H1 (cell line): ENCODE results near the gene USB1. TPM values are rescaled to one million over a fixed set of nuclear protein-coding genes. Genes with fewer than 3 reads are reported as not detected.

ENCODE experiments used
- ASH2L ChIP-seq: fragments of 200-600, 300-600 bp; sonication (generic); IDR thresholded peaks from one replicate; pipeline ENCODE4 v1.7.1; 2017; ENCODE audit warnings: low read length
- CHD1 ChIP-seq: IDR thresholded peaks from 2 replicates; pipeline ENCODE4 v1.6.1; 2012; ENCODE audit warnings: low read depth, low read length, improper control_type of control experiment
- CHD7 ChIP-seq: fragments of 300-600 bp; sonication (generic); IDR thresholded peaks from 2 replicates; pipeline ENCODE4 v1.7.1; 2012; ENCODE audit warnings: low read length, moderate library complexity, mild to moderate bottlenecking, inconsistent platforms; ENCODE audit not compliant: insufficient replicate concordance
- FOSL1 ChIP-seq: IDR thresholded peaks from 2 replicates; pipeline ENCODE4 v1.6.1; 2011; ENCODE audit warnings: mild to moderate bottlenecking, low read depth, low read length, moderate library complexity; ENCODE audit not compliant: insufficient read depth
- NANOG ChIP-seq: IDR thresholded peaks from 2 replicates; pipeline ENCODE4 v1.6.1; 2011; ENCODE audit warnings: low read length, low read depth, mild to moderate bottlenecking, inconsistent platforms; ENCODE audit not compliant: insufficient read depth, poor library complexity, severe bottlenecking
- POLR2AphosphoS5 ChIP-seq: IDR thresholded peaks from 2 replicates; pipeline ENCODE4 v1.6.1; 2011; ENCODE audit warnings: low read depth, low read length
- SAP30 ChIP-seq: fragments of 300-600 bp; sonication (generic); IDR thresholded peaks from 2 replicates; pipeline ENCODE4 v1.7.1; 2012; ENCODE audit warnings: low read length, moderate library complexity, mild to moderate bottlenecking, inconsistent platforms; ENCODE audit not compliant: insufficient read depth, insufficient replicate concordance
- SIX5 ChIP-seq: IDR thresholded peaks from 2 replicates; pipeline ENCODE4 v1.6.1; 2011; ENCODE audit warnings: mild to moderate bottlenecking, low read depth, low read length
- polyA plus RNA-seq, 7 experiments: library from polyadenylated mRNA; depleted of rRNA in 3 of 7; stranded (reverse) in 5 of 7; unstranded in 2 of 7; fragments of >200 nt in 5 of 7; fragments of 200-250 nt in 2 of 7; gene quantifications; 1 replicate in 5 of 7; 2 replicates in 1 of 7; 4 replicates in 1 of 7; pipeline versions ENCODE4 v1.2.1 to v1.2.3, GENCODE V29; 2011 to 2013; ENCODE audit warnings: missing spikeins in 2 of 7, mixed read lengths in 2 of 7
- total RNA-seq: library from RNA; stranded (reverse); fragmentation: NEBNext Ultra II Directional; extraction: Animal tissue kit (Norgen Biotek cat#: 25700); gene quantifications from 2 replicates; pipeline ENCODE4 v1.2.1, GENCODE V29; 2021

Gene USB1
- total and polyA plus RNA-seq, 2 of the 8 experiments (the other 6 are each of a cell fraction or from before 2014, with no cell fraction given), result 65.4 to 75.9 TPM

GRCh38 chr16:58000706-58001676 is at the start of gene USB1 (continued):
- TF ChIP-seq CHD7 (no peak), SIX5 (no peak), CHD1 (no peak), NANOG (no peak), FOSL1 (no peak), SAP30 (no peak), POLR2AphosphoS5 (peak; percentile 67), ASH2L (peak; percentile 41)
